HEK293 (cell line): ENCODE data around the gene TPSAB1.
"Not testable (repeated sequence)": the region's sequence is repeated elsewhere in the genome, so short reads cannot be mapped to it uniquely, and the experiment has no call there.

Experiments used
- ATF2 ChIP-seq: fragments of 450-650 bp; formaldehyde crosslinking; IDR thresholded peaks from 2 replicates; pipeline ENCODE4 v1.5.1; 2016; ENCODE audit warnings: missing biosample characterization, missing genetic modification characterization, low read depth
- HOXD13 ChIP-seq: sonication (generic); formaldehyde crosslinking; IDR thresholded peaks from 2 replicates; pipeline ENCODE4 v1.8.0; 2022; ENCODE audit warnings: missing genetic modification reagents, borderline replicate concordance
- YY1 ChIP-seq: fragments of 450-650 bp; formaldehyde crosslinking; IDR thresholded peaks from 2 replicates; pipeline ENCODE4 v1.5.1; 2018; ENCODE audit warnings: missing biosample characterization, missing genetic modification characterization
- ZBTB21 ChIP-seq: fragments of 450-650 bp; formaldehyde crosslinking; IDR thresholded peaks from 2 replicates; pipeline ENCODE4 v1.5.1; 2017; ENCODE audit warnings: missing biosample characterization, missing genetic modification characterization
- ZFP37 ChIP-seq: fragments of 450-650 bp; formaldehyde crosslinking; IDR thresholded peaks from 2 replicates; pipeline ENCODE4 v1.5.1; 2016; ENCODE audit warnings: missing biosample characterization, missing genetic modification characterization
- ZFP69B ChIP-seq: fragments of 450-650 bp; formaldehyde crosslinking; IDR thresholded peaks from 2 replicates; pipeline ENCODE4 v1.5.1; 2016; ENCODE audit warnings: missing biosample characterization, missing genetic modification characterization
- ZNF10 ChIP-seq: fragments of 450-650 bp; formaldehyde crosslinking; IDR thresholded peaks from 2 replicates; pipeline ENCODE4 v1.5.1; 2017; ENCODE audit warnings: missing biosample characterization, missing genetic modification characterization
- ZNF112 ChIP-seq: fragments of 450-650 bp; formaldehyde crosslinking; IDR thresholded peaks from 2 replicates; pipeline ENCODE4 v1.5.0; 2017; ENCODE audit warnings: missing biosample characterization, missing genetic modification characterization
- ZNF335 ChIP-seq: fragments of 450-650 bp; formaldehyde crosslinking; conservative IDR thresholded peaks from 2 replicates; pipeline ENCODE4 v1.5.1; 2016; ENCODE audit warnings: missing biosample characterization, missing genetic modification characterization
- ZNF391 ChIP-seq: fragments of 450-650 bp; formaldehyde crosslinking; IDR thresholded peaks from 2 replicates; pipeline ENCODE4 v1.5.1; 2016; ENCODE audit warnings: low read depth, missing biosample characterization, missing genetic modification characterization, borderline replicate concordance
- ZNF398 ChIP-seq: fragments of 450-650 bp; formaldehyde crosslinking; IDR thresholded peaks from 2 replicates; pipeline ENCODE4 v1.5.1; 2017; ENCODE audit warnings: missing biosample characterization, missing genetic modification characterization
- ZNF404 ChIP-seq: fragments of 450-650 bp; formaldehyde crosslinking; IDR thresholded peaks from 2 replicates; pipeline ENCODE4 v1.5.1; 2017; ENCODE audit warnings: missing biosample characterization, missing genetic modification characterization
- TF ChIP-seq, protein P1 (sequence below): fragments of 450-650 bp; formaldehyde crosslinking; IDR thresholded peaks from 2 replicates; pipeline ENCODE4 v1.5.1; 2016; ENCODE audit warnings: missing biosample characterization, missing genetic modification characterization
- TF ChIP-seq, protein P2 (sequence below): fragments of 450-650 bp; IDR thresholded peaks from 2 replicates; pipeline ENCODE4 v1.5.1; 2018; ENCODE audit warnings: missing biosample characterization, mild to moderate bottlenecking, missing genetic modification characterization

GRCh38 chr16:1228227-1228626, 12.3 kb upstream of the TPSAB1 start:
- TF ChIP-seq ZFP69B (tag by site-specific recombination); ZNF391 (tag by site-specific recombination); HOXD13 (CRISPR knock-in tag); ZNF112 (tag by site-specific recombination); ZBTB21 (tag by site-specific recombination); ZNF404 (tag by site-specific recombination); ZNF10 (tag by site-specific recombination); ZFP37 (tag by site-specific recombination); ZNF335; ATF2 (tag by site-specific recombination); ZNF398 (tag by site-specific recombination); YY1 (tag by site-specific recombination): not testable (repeated sequence)
- TF ChIP-seq, protein P1, sequence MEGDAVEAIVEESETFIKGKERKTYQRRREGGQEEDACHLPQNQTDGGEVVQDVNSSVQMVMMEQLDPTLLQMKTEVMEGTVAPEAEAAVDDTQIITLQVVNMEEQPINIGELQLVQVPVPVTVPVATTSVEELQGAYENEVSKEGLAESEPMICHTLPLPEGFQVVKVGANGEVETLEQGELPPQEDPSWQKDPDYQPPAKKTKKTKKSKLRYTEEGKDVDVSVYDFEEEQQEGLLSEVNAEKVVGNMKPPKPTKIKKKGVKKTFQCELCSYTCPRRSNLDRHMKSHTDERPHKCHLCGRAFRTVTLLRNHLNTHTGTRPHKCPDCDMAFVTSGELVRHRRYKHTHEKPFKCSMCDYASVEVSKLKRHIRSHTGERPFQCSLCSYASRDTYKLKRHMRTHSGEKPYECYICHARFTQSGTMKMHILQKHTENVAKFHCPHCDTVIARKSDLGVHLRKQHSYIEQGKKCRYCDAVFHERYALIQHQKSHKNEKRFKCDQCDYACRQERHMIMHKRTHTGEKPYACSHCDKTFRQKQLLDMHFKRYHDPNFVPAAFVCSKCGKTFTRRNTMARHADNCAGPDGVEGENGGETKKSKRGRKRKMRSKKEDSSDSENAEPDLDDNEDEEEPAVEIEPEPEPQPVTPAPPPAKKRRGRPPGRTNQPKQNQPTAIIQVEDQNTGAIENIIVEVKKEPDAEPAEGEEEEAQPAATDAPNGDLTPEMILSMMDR (tag by site-specific recombination): not testable (repeated sequence)
- TF ChIP-seq, protein P2, sequence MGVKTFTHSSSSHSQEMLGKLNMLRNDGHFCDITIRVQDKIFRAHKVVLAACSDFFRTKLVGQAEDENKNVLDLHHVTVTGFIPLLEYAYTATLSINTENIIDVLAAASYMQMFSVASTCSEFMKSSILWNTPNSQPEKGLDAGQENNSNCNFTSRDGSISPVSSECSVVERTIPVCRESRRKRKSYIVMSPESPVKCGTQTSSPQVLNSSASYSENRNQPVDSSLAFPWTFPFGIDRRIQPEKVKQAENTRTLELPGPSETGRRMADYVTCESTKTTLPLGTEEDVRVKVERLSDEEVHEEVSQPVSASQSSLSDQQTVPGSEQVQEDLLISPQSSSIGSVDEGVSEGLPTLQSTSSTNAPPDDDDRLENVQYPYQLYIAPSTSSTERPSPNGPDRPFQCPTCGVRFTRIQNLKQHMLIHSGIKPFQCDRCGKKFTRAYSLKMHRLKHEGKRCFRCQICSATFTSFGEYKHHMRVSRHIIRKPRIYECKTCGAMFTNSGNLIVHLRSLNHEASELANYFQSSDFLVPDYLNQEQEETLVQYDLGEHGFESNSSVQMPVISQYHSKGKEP (tag by site-specific recombination): not testable (repeated sequence)
